H9 (cell line): ENCODE data around the gene KLHDC10. TPM values are rescaled to one million over a fixed set of nuclear protein-coding genes. Genes with fewer than 3 reads are reported as not detected.

Experiments
- DNase-seq: peaks from one replicate; pipeline ENCODE4 v3.0.0-alpha.2; 2017
- H2AFZ ChIP-seq: one replicate; pipeline ENCODE4 v1.6.1; 2013; ENCODE audit warnings: mild to moderate bottlenecking, low read length, control low read depth, moderate library complexity
- H2AK5ac ChIP-seq: 2 replicates; pipeline ENCODE4 v1.6.1; 2013; ENCODE audit warnings: low read length, control low read depth, mixed read lengths; ENCODE audit not compliant: insufficient read length
- H2BK120ac ChIP-seq: one replicate; pipeline ENCODE4 v1.6.1; 2013; ENCODE audit warnings: low read depth, mild to moderate bottlenecking, low read length, control low read depth, inconsistent platforms; ENCODE audit not compliant: poor library complexity, severe bottlenecking
- H2BK12ac ChIP-seq: 2 replicates; pipeline ENCODE4 v1.6.1; 2013; ENCODE audit warnings: low read length, control low read depth, mixed read lengths, low read depth; ENCODE audit not compliant: insufficient read length
- H2BK15ac ChIP-seq: 2 replicates; pipeline ENCODE4 v1.6.1; 2013; ENCODE audit warnings: low read depth, low read length, control low read depth
- H2BK20ac ChIP-seq: one replicate; pipeline ENCODE4 v1.6.1; 2013; ENCODE audit warnings: low read depth, mild to moderate bottlenecking, low read length, control low read depth, inconsistent platforms; ENCODE audit not compliant: poor library complexity, severe bottlenecking
- H2BK5ac ChIP-seq: 2 replicates; pipeline ENCODE4 v1.6.1; 2013; ENCODE audit warnings: low read length, control low read depth, mixed read lengths; ENCODE audit not compliant: insufficient read length
- H3K14ac ChIP-seq: 2 replicates; pipeline ENCODE4 v1.6.1; 2013; ENCODE audit warnings: low read length, control low read depth; ENCODE audit not compliant: insufficient read depth
- H3K18ac ChIP-seq: 2 replicates; pipeline ENCODE4 v1.6.1; 2013; ENCODE audit warnings: low read depth, mild to moderate bottlenecking, mixed read lengths, low read length, control low read depth; ENCODE audit not compliant: insufficient read length
- H3K23ac ChIP-seq: 2 replicates; pipeline ENCODE4 v1.6.1; 2013; ENCODE audit warnings: low read length, control low read depth, mixed read lengths, low read depth; ENCODE audit not compliant: insufficient read length
- H3K23me2 ChIP-seq: 2 replicates; pipeline ENCODE4 v1.6.1; 2013; ENCODE audit warnings: low read depth, mild to moderate bottlenecking, mixed read lengths, low read length, control low read depth; ENCODE audit not compliant: insufficient read length, poor library complexity, severe bottlenecking
- H3K27ac ChIP-seq: 2 replicates; pipeline ENCODE4 v1.5.1; 2013; ENCODE audit warnings: low read length, control low read depth, mixed read lengths, low read depth; ENCODE audit not compliant: insufficient read length
- H3K27me3 ChIP-seq: 2 replicates; pipeline ENCODE4 v1.6.1; 2013; ENCODE audit warnings: low read length, control low read depth, inconsistent platforms; ENCODE audit not compliant: insufficient read depth
- H3K4ac ChIP-seq: 2 replicates; pipeline ENCODE4 v1.6.1; 2013; ENCODE audit warnings: low read depth, mild to moderate bottlenecking, control low read depth, inconsistent platforms, low read length, moderate library complexity
- H3K4me1 ChIP-seq: 2 replicates; pipeline ENCODE4 v1.6.1; 2013; ENCODE audit warnings: low read length, control low read depth, inconsistent platforms; ENCODE audit not compliant: insufficient read depth
- H3K4me2 ChIP-seq: 2 replicates; pipeline ENCODE4 v1.6.1; 2013; ENCODE audit warnings: low read length, control low read depth, mixed read lengths; ENCODE audit not compliant: insufficient read length, insufficient read depth
- H3K56ac ChIP-seq: 2 replicates; pipeline ENCODE4 v1.6.1; 2013; ENCODE audit warnings: low read depth, mild to moderate bottlenecking, mixed read lengths, low read length, control low read depth; ENCODE audit not compliant: insufficient read length
- H3K79me1 ChIP-seq: 2 replicates; pipeline ENCODE4 v1.6.1; 2013; ENCODE audit warnings: low read depth, mild to moderate bottlenecking, moderate library complexity, low read length, control low read depth, inconsistent platforms; ENCODE audit not compliant: insufficient read depth, poor library complexity, severe bottlenecking
- H3K79me2 ChIP-seq: 2 replicates; pipeline ENCODE4 v1.6.1; 2013; ENCODE audit warnings: low read length, control low read depth, inconsistent platforms; ENCODE audit not compliant: insufficient read depth
- H3K9ac ChIP-seq: 2 replicates; pipeline ENCODE4 v1.6.1; 2013; ENCODE audit warnings: low read length, control low read depth, mixed read lengths; ENCODE audit not compliant: insufficient read length; ENCODE audit errors: extremely low read depth
- H3K9me3 ChIP-seq: one replicate; pipeline ENCODE4 v1.6.1; 2013; ENCODE audit warnings: low read depth, low read length, inconsistent platforms; ENCODE audit not compliant: control insufficient read depth
- H3T11ph ChIP-seq: one replicate; pipeline ENCODE4 v1.6.1; 2013; ENCODE audit warnings: mild to moderate bottlenecking, low read length, control low read depth, inconsistent platforms
- H4K20me1 ChIP-seq: one replicate; pipeline ENCODE4 v1.6.1; 2013; ENCODE audit not compliant: control insufficient read depth, insufficient read length, insufficient read depth
- H4K5ac ChIP-seq: 2 replicates; pipeline ENCODE4 v1.6.1; 2013; ENCODE audit warnings: low read depth, mild to moderate bottlenecking, mixed read lengths, low read length, control low read depth; ENCODE audit not compliant: insufficient read length
- H4K8ac ChIP-seq: replicated peaks from 2 replicates; pipeline ENCODE4 v1.6.1; 2013; ENCODE audit warnings: low read length, control low read depth, mixed read lengths, low read depth; ENCODE audit not compliant: insufficient read length
- H4K91ac ChIP-seq: 2 replicates; pipeline ENCODE4 v1.6.1; 2013; ENCODE audit warnings: low read depth, mild to moderate bottlenecking, moderate library complexity, mixed read lengths, low read length, control low read depth; ENCODE audit not compliant: insufficient read length
- H3K27ac Mint-ChIP-seq, 3 experiments: 2 replicates in 2 of 3; 3 replicates in 1 of 3; pipeline ENCODE4 v1.8.0; 2020 to 2021; ENCODE audit warnings: mixed read lengths in 3 of 3, mild to moderate bottlenecking in 1 of 3, moderate library complexity in 1 of 3
- H3K27me3 Mint-ChIP-seq: 2 replicates; pipeline ENCODE4 v1.8.0; 2021; ENCODE audit warnings: low read depth, mild to moderate bottlenecking, moderate library complexity, mixed read lengths
- H3K36me3 Mint-ChIP-seq, 3 experiments: 2 replicates in 2 of 3; 3 replicates in 1 of 3; pipeline ENCODE4 v1.8.0; 2020 to 2021; ENCODE audit warnings: low read depth in 3 of 3, mixed read lengths in 3 of 3; ENCODE audit not compliant: insufficient read depth in 1 of 3
- H3K4me1 Mint-ChIP-seq, 2 experiments: 2 replicates each; pipeline ENCODE4 v1.8.0; 2020; ENCODE audit warnings: mixed read lengths in 2 of 2
- H3K4me3 Mint-ChIP-seq, 2 experiments: 2 replicates in 1 of 2; 3 replicates in 1 of 2; pipeline ENCODE4 v1.8.0; 2020 to 2021; ENCODE audit warnings: mild to moderate bottlenecking in 2 of 2, mixed read lengths in 2 of 2, moderate library complexity in 1 of 2
- H3K9me3 Mint-ChIP-seq, 2 experiments: 2 replicates in 1 of 2; 3 replicates in 1 of 2; pipeline ENCODE4 v1.8.0; 2020; ENCODE audit warnings: mild to moderate bottlenecking in 2 of 2, mixed read lengths in 2 of 2, moderate library complexity in 1 of 2
- WGBS: extraction: QIAGEN DNeasy Blood & Tissue Kit; methylation state at CpG from one replicate; pipeline ENCODE4 v1.1.7; 2013; ENCODE audit warnings: missing lambda C conversion rate, low lambda C conversion rate, mixed read lengths; ENCODE audit not compliant: insufficient read length; ENCODE audit errors: extremely low coverage; 5-methylcytosine and 5-hydroxymethylcytosine counted together
- total RNA-seq: library from RNA; stranded (reverse); gene quantifications from 2 replicates; pipeline ENCODE4 v1.2.1, GENCODE V29; 2021
- TF ChIP-seq, protein P1 (sequence below): fragments of 200-600 bp; sonication (generic); conservative IDR thresholded peaks from 3 replicates; pipeline ENCODE4 v1.8.0; 2021; ENCODE audit warnings: antibody characterized with exemption, mild to moderate bottlenecking

KLHDC10 gene
- total RNA-seq, 1 experiment from 2014 or later, result 17.3 TPM

DNA sequence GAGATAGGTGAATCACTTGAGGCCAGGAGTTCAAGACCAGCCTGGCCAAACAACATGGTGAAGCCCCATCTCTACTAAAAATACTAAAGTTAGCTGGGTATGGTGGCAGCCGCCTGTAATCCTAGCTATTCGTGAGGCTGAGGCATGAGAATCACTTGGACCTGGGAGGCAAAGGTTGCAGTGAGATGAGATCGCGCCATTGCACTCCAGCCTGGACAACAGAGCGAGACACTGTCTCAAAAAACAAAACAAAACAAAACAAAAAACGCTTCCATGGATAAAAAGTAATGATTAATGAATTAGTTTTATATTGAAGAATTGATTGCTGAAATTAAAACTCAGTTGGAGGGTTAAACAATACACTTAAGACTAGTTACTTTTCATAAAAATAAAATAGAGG lies 32.3 kb downstream of the KLHDC10 start:
- H4K5ac ChIP-seq, result no peak overlapping the region
- no peak overlapping the region for H2AFZ ChIP-seq
- H3K56ac ChIP-seq, result no peak overlapping the region
- H3K4me1 Mint-ChIP-seq, result no peaks in the 10 kb centered on the region; a peak in 1 of 4 replicates
- no peak overlapping the region for H2BK20ac ChIP-seq
- no peak overlapping the region for H3K23ac ChIP-seq
- no peaks in the 10 kb centered on the region for H3K9me3 Mint-ChIP-seq
- no peak overlapping the region for H3T11ph ChIP-seq
- no peak overlapping the region for H2BK12ac ChIP-seq
- H4K8ac ChIP-seq, result no peak overlapping the region
- no peaks in the 10 kb centered on the region for H3K27me3 Mint-ChIP-seq
- no peaks in the 10 kb centered on the region for H3K79me1 ChIP-seq
- TF ChIP-seq, protein P1, sequence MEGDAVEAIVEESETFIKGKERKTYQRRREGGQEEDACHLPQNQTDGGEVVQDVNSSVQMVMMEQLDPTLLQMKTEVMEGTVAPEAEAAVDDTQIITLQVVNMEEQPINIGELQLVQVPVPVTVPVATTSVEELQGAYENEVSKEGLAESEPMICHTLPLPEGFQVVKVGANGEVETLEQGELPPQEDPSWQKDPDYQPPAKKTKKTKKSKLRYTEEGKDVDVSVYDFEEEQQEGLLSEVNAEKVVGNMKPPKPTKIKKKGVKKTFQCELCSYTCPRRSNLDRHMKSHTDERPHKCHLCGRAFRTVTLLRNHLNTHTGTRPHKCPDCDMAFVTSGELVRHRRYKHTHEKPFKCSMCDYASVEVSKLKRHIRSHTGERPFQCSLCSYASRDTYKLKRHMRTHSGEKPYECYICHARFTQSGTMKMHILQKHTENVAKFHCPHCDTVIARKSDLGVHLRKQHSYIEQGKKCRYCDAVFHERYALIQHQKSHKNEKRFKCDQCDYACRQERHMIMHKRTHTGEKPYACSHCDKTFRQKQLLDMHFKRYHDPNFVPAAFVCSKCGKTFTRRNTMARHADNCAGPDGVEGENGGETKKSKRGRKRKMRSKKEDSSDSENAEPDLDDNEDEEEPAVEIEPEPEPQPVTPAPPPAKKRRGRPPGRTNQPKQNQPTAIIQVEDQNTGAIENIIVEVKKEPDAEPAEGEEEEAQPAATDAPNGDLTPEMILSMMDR, result no peak
- no peak overlapping the region for H2BK15ac ChIP-seq
- H3K23me2 ChIP-seq, result no peaks in the 10 kb centered on the region
- H3K4me1 ChIP-seq, result no peaks in the 10 kb centered on the region
- DNase-seq, result no peak
- no peaks in the 10 kb centered on the region for H3K9me3 ChIP-seq
- H3K4ac ChIP-seq, result no peak overlapping the region
- no peaks in the 10 kb centered on the region for H4K20me1 ChIP-seq
- H3K79me2 ChIP-seq, result no peaks in the 10 kb centered on the region
- no CpG with 5 or more reads among the region's 6 CpGs for WGBS
- H3K4me3 Mint-ChIP-seq, result no peak overlapping the region
- no peaks in the 10 kb centered on the region for H3K36me3 Mint-ChIP-seq
- H3K4me2 ChIP-seq, result no peak overlapping the region
- no peak overlapping the region for H3K14ac ChIP-seq
- no peak overlapping the region for H3K27ac ChIP-seq
- no peak overlapping the region for H3K27ac Mint-ChIP-seq
- no peaks in the 10 kb centered on the region for H3K27me3 ChIP-seq
- H3K18ac ChIP-seq, result no peak overlapping the region
- H2AK5ac ChIP-seq, result no peak overlapping the region
- H2BK120ac ChIP-seq, result no peak overlapping the region
- no peak overlapping the region for H2BK5ac ChIP-seq
- no peak overlapping the region for H4K91ac ChIP-seq
- no peak overlapping the region for H3K9ac ChIP-seq
